ENCODE data around the gene KBTBD2.
"Not testable (repeated sequence)": the region's sequence is repeated elsewhere in the genome, so short reads cannot be mapped to it uniquely, and the experiment has no call there.

KBTBD2 gene

DNA sequence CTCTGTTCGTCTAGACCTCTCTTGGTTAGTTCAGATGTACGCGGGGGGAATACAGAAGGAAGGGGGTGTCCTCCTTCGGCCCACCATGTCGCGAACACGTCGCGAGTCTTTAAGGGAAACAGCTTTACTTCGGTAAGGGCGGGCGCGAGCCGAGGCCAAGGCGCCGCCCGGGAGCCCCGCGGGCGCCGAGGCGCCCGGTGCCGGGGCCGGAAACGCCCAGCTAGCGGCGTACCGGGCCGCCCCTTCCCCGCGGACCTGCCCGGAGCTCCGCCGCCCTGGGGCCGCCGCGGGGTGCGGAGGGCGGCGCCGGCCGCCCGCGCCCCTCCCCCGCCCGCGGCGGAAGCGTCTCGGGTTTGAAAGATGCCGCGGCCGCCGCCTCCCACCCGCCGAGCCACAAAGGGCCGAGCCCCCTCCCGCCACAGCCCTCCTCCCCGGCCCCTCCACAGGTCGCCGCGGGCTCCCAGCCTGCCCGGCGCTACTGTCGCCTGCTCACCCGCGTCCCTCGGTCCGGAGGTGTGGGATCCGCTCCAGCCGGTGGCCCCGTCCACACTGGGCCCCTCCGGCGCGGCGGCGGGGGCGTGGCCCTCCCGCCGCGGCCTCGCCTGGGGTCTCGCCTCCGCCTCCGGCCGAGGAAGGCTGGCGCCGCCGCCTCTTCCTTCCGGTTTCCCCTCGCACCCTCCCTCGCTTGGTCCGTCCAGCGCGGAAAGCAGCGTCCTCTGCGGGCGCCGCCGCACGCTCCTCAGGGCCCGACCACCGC is at the start of gene KBTBD2:
Gene KBTBD2 (minus strand): TSS at position 718 of the 757 bp plus-strand sequence. CDS start 12,156 bp downstream, outside the sequence.
- DNase-seq (ENCODE audit: low read depth in 2 of 2), result peak; percentile 19 to 65

DNA sequence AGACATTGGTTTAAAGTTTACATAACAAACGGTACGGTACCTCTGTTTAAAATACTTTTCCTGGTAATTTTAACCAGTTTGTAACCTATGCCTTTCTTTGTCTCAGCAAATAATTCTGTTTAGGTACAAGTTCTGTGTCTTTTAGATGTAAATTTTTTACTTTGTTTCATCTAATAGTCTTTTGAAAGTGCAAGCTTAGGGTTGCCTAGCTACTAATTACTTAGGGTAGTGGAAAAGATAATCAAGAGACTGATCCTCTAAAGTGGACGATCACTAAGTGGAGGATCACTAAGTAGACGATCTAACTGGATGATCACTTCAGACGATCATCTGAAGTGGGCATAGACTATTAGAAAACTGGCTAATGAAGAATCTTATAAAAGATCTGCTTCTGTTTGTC is 49.6 kb upstream of the KBTBD2 start:
- no peak for DNase-seq (ENCODE audit: low read depth in 2 of 2)

DNA sequence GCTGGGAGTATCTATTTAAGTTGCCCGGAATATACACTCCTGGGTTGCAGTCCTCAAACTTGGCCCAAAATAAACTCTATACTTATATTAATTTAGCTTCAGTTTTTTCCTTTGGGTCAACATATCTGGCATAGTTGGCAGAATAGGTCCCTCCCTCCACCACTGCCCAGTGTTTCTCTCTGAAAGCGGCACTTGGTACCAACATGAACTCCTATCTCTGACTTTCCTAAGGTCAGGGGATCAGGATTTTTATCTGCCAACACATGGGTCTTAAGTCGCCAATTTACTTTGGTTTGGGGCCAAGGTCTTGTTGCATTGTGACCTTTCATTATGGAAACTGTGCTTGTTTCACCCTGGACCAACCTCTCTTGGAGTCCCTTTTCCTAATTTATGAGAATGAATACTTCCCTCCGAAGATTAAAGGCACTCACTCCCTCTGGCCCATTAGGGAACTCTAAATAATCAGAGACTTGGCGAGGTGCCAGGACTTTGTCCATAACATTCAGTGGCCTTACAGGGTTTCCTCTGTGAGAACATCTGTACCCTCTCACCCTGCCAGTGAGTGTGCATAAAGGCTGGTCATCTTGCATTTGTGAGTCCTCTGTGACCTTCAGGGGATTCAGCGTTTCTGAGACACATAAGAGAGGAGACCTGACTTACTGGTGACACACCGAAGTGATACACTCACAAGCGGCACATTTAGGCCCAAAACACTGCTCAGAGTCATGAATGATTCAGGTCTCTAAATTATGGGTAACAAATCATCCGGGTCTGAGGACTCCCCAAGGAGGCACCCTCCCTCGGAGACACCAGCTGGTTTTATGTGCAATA is 46.0 kb upstream of the KBTBD2 start:
- no peak for DNase-seq (ENCODE audit: low read depth in 2 of 2)

DNA sequence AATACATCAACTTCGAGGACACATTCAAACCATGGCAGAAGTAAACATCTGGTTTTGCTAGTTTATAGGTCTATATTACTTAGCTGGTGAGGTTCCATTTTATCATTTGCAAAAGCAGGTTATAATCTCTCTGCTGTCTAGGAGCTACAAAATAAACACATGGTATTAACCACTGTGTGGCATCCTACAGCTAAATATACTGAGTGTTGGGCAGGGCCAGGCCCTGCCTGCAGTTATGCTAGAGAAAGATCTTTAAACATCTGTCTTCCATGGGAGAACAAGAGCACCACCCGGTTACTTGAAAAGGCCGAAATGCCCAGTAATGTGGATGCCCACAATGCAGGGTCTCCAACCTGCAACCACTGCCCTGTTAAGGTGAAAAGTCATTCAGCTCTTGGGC is 45.1 kb upstream of the KBTBD2 start:
- no peak for DNase-seq (ENCODE audit: low read depth in 2 of 2)

DNA sequence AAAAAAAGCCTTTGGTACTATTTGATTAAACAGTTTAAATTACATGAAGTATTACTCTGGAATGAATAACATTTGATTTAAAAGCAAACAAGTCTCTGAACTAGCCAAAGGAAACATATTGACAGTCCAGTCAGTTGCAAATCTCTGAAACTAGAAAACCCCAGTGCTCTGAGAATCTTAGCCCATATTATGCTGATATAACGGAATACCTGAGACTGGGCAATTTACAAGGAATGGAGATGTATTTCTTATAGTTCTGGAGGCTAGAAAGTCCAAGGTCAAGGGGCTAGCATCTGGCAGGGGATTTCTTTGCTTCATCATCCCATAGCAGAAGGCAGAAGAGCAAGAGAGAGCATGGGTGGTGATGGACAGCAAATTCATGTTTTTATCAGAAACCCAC is 44.0 kb upstream of the KBTBD2 start:
- DNase-seq (ENCODE audit: low read depth in 2 of 2), result no peak

DNA sequence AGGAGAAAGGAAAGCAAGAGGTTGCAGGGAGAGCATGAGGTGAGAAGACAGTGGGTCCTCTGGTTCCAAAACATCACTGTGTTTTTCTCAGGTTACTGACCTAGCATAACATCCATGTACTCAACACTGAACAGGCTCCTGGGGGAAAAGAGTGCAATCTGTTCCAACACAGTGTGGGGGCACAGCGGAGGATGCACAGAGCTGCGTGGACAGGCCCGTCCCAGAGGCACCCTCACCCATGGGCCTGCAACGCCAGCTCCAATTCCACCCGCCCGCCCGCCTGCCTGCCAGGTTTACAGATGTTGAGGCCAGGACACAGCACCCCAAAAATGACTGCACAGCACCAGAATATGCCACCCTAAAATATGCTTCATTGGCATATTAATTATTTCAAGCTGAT is 38.8 kb upstream of the KBTBD2 start:
- DNase-seq (ENCODE audit: low read depth in 2 of 2), result no peak

DNA sequence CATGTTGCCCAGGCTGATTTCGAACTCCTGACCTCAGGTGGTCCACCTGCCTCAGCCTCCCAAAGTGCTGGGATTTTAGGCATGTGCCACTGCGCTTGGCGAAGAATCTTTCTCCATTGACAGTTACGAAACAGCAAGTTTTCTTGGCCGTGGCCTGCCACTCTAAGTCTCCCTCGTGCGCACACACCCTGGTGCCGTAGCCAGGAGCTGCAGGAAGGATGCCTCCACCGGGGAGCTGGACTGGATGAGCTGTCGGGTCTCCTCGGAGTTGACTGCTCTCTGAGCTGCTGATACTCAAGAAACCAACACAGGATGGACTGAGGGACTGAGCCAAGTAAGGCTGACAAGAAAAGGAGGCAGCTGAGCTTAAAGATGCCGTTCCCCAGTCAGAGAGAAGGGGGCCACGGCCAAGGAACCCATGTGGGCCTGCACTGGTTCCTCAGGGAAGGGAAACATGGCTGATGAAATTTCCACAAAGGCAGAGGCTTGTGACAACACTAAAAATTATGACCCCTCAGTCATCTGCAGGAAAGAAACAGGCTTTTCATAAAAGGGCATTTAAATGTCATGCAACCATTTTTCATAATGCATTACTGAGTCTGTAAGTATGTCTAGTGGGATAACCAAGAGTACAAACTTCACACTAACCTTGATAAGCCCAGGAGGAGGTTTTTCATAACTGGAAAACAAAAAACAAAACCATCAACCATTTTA is 38.0 kb upstream of the KBTBD2 start:
- DNase-seq (ENCODE audit: low read depth in 2 of 2), result no peak

DNA sequence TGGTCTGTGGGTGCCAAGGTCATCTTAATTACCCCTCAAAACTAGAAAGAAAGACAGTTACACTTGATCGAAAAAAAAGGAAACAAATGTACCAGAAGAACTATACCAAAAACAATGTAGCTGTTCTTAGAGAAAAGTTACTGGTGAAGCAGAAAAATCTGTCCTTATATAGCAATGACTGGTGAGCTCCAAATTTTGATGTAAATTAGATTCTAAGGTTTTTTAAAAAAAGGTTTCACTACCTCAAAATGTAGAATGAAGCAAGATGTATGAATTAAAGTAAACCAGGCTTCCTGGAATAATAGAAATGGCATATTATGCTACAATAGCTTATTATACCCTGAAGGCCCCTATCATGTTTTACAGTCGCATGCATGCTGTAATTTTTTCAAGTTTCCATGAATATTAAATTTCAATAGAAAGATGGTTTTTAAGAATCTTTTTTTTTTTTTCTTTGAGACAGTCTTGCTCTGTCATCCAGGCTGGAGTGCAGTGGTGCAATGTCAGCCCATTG is 37.3 kb upstream of the KBTBD2 start:
- DNase-seq (ENCODE audit: low read depth in 2 of 2), result no peak

DNA sequence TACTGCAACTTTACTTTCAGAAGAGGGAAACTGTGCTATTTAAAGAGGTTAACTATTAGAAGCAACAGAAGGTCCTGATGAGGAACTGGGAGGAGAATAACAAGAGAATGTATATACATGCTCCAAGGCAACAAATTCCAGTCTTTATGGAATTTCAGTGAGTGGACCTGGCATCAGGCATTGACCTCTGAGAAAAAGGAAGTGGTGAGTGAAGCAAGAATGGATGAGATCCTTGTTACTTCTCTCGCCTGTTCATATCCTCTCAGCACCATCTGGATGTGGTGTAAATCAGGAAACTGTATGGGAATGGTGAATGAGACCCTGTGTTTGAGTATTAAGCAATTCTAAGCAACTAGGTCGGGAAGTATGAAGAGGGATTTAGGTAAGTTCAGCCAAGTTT is 30.3 kb upstream of the KBTBD2 start:
- no peak for DNase-seq (ENCODE audit: low read depth in 2 of 2)

DNA sequence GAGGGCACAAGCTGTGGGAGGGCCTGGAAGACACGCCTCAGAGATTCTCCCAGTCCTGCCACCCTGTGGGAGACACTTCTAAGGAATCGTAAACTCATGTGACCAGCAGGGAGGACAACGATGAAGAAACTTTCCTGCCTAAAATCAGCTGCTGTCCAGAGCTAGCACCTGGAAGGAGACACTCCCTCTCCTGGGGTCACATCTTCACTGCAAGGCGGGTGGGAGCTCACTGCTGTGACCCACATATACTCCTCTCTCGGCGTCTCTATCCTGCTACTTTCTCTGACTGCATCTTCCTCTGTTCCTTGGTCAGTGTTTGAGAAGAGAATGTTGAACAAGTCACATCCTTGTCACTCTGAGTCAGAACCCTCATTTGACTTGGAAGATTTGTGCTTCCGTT is 25.4 kb upstream of the KBTBD2 start:
- not testable (repeated sequence) for DNase-seq (ENCODE audit: low read depth in 2 of 2)

DNA sequence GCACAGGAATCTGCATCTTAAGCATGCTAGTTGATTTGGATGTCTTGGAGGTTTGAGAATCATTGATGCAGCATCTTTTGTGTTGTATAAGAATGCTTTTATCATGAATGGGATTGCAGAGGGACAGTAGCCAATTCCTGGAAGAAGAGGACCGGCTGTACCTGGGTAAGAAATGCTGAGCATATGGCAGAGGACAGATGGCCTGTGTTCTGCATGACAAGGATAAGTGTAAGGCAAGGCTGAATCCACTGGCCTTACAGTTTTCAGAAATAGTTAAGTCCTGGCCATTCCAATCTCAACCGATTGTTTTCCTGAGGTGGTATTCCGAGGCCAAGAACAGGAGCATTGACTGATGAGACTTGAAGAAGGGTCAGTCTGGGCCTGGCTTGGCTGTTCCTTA is 24.4 kb upstream of the KBTBD2 start:
- no peak for DNase-seq (ENCODE audit: low read depth in 2 of 2)

DNA sequence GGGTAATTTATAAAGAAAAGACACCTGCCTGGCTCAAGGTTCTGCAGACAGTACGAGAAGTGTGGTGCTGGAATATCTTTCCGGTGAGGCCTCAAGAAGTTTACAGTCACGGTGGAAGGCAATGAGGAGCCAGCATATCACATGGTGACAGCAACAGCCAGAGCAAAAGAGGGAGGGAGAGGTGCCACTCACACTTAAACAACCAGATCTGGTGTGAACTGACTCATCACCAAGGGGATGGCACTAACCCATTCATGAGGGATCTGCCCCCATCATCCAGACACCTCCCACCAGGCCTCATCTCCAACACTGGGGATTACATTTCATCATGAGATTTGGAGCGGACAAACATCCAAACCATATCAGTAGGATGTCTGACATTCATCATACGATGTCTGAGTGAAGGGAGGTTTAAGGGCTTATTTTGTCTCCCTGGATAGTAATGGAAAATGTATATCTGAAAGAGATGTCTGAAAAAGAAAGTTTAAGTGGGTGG is 23.5 kb upstream of the KBTBD2 start:
- no peak for DNase-seq (ENCODE audit: low read depth in 2 of 2)

DNA sequence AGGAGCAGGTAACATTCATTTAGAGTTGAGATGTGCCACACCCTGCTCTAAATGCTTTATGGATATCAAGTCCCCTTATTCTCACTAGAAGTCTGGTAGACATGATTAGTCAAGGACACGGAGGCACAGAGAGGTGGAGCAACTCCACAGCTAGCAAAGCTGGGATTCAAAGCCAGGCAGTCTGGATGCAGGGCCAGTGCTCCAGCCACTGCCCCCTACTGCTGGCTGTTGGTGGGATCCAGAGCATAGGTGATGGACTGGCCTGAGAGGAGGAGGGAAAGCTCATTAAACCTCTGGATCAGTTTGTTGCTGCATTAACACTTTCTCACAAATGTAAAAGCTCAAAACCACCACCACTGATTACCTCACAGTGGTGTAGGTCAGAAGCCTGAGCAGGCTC is 22.6 kb upstream of the KBTBD2 start:
- DNase-seq (ENCODE audit: low read depth in 2 of 2), result no peak

DNA sequence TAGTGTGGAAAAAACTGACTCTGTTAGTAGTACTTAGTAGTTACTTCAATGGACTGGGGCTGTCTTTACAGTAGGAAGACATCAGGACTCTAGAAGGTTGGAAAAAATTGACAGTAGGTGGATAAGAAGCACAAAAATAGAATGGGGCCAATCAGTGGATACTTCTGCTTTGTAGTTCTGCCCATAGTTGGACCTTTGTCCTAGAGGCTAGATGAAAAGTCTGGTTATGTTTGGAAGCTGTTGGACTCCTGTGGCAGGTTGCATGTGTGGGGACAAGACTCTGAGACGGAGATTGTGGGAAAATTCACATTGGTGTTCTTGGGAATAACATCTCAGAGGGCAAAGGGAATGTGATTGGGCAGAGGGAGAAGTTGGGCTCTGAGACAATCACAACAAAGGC is 18.6 kb upstream of the KBTBD2 start:
- no peak for DNase-seq (ENCODE audit: low read depth in 2 of 2)

DNA sequence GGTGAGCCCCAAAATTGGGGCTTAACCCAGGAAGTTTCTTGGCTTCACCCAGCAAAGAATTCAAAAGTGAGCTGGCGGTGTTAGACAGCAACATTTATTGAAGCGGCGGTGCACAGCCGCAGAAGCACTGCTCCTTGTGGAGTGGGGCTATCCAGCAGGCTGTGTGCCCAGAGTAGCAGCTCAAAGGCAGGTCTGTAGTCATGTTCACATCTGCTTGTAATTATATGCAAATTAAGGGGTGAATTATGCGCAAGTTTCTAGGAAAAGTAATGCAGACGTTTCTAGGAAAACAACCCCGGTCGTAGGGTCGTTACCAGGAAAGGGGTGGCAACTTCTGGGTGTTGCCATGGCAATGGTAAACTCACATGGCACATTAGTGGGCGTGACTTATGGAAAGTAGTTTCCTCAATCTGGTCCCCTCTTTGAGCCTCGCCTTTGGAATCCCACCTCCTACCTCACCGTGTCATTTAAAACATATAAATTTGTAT is 13.7 kb upstream of the KBTBD2 start:
- peak; percentile 24 to 67 for DNase-seq (ENCODE audit: low read depth in 2 of 2)

DNA sequence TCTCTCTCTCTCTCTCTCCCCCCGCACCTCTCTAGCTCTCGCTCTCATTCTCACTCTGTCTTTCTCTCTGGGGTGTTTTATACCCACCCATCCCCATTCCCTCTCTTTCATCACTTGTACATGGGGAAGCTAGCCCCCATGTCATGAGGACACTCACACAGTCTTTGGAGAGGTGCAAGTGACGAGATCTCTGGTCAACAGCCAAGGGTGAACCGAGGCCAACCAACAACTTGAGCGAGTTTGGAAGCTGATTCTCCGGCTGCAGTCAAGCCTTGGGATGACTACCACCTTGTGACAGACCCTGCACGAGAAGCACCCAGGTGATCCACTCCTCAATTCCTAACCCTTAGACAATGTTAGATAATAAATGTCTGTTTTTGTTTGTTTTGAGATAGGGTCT is 10.1 kb upstream of the KBTBD2 start:
- no peak for DNase-seq (ENCODE audit: low read depth in 2 of 2)

DNA sequence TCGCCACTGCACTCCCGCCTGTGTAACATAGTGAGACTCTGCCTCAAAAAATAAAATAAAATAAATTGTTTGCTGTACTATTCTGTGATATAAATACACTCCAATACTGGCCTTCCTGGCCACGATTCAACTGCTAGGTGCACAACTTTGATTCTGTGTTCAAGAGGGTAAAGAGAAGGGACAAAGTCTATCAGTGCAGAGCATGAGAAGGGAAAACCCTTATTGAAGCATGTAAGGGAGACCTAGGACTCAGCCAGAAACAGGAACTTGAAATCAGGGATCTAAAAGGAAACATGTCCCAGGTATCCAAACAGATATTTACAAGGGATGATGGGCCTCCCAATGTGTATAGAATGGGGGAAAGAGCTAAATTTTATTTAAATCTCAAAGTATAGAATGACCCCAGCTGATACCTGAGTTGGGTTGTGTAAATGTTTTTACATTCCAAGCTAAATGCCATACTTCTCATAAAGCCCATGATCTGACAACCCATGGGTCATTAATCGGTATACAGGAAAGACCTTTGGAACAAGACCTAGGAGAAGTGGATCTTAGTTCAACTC is 9.0 kb upstream of the KBTBD2 start:
- DNase-seq (ENCODE audit: low read depth in 2 of 2), result no peak

DNA sequence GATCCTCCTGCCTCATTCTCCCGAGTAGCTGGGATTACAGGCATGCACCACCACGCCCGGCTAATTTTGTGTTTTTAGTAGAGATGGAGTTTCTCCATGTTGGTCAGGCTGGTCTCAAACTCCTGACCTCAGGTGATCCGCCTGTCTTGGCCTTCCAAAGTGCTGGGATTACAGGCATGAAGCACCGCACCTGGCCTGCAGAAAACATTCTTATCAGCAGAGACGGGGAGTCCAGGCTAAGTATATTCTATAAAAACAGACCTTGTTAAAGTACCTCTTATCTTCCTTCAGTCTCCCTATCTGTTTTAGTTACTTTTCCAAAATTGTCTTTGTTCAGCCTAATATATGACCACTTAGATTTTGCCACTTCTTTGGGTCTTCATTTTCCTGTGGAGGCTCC is 5.8 kb upstream of the KBTBD2 start:
- not testable (repeated sequence) for DNase-seq (ENCODE audit: low read depth in 2 of 2)

DNA sequence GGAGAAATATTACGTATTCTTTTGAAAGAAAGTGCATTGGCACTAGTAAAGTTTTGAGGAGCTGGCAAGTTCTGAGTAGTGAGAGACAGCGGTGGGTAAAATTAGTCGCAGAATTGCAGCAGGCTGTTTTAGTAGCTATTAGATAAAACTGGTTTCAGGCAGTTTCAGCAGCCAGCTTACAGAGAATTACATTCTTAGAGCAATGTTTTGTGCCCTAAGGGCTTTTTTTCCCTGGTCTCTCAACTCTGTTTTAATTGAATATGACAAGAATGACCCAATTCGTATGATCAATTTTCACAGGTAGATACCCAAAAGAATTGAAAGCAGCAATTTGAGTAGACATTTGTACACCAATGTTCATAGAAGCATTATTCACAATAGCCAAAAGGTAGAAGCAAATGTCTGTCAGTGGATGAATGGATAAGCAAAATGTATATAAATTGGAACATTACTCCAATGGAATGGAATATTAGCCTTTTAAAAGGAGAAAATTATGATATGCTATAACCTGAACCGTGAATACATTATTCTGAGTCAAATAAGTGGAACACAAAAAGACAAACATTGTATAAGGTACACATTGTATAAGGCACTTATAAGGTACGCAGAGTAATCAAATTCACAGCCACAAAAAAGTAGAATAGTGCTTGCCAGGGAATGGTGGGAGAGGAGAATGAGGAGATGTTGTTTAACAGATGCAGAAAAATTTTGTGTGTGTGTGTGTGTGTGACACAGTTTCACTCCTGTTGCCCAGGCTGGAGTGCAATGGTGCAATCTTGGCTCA is 5.2 kb upstream of the KBTBD2 start:
- no peak for DNase-seq (ENCODE audit: low read depth in 2 of 2)

DNA sequence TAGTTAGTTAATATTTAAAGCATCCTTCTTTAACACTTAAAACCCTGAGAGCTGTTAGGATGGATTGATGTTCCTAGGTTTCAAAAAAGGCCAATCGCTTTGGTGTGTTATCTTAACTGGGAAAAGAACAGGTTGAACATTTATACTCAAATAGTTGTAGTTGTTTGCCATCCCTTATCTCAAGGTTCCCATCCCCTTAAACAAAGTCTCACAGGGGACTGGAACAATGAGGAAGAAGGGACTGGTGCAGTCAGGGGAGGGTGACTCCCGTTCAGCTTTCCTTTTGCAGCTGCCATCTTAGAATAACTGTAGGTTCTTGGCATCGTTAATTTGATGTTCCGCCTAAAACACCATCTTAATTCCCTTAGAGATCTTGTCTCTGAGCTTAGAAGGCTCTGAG is 2.6 kb upstream of the KBTBD2 start:
- no peak for DNase-seq (ENCODE audit: low read depth in 2 of 2)

DNA sequence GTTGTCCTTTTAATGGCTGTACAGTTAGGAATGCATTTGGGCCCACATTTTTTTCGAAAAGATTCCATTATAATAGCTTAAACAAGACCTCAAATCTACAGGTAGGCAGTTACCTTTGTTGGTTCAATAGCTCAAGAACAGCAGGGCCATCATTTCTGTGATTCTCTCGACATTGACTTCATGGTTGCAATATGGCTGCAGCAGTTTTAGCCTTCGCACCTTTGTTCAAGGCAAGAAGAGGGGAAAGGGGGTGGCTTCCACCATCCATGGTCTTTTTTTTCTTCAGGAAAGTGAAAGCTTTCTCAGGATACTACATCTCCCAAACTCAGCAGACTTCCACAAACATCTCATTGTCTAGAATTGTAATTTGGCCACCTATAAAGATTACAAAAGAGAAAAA is 2.2 kb upstream of the KBTBD2 start:
- DNase-seq (ENCODE audit: low read depth in 2 of 2), result no peak
